ENCODE data around the gene CAP1. TPM values are rescaled to one million over a fixed set of nuclear protein-coding genes. Genes with fewer than 3 reads are reported as not detected.

The CAP1 gene
- total and polyA plus RNA-seq, 10 of the 15 experiments (the other 5 are each of a cell fraction or from before 2014, with no cell fraction given): 360 to 500 (median 431) TPM

DNA sequence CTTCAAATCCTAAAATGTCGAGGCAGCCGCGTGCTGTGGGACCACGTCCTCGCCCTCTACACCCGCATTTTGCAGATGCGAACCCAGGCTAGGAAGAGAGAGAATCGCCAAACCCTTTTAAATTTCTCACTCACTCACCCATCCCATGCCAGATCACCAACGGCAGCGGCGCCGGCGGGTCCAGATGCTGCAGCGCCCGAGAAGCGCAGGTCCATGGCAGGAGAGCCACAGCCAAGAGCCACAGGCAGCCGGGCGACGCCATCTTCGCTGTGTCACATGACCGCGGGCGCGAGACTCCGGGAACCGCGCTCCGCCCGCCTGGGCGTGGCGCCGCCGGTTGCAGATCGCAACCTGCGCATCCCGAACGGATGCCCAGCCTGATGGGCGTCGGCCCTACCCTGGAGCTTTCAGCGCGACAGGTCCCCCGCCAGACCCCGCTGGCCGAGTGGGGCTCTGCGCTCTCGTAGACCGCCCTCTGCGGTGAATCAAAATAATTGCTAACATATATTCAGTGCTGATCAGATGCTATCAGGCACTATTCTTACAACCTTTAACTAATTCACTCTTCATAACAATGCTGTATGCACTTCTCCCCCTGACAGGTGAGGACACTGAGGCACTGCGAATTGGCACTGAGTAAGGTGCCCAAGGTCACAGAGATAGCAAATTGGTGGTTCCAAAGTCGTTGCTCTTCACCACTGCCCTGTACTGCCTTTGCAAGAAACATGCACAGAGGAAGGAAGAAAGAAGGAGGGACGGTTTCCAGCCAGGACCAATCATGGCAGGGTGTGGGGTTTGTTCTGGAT lies 56.7 kb downstream of the CAP1 start, which contains the start of gene PPT1 (continued):
- TF ChIP-seq, protein P1, sequence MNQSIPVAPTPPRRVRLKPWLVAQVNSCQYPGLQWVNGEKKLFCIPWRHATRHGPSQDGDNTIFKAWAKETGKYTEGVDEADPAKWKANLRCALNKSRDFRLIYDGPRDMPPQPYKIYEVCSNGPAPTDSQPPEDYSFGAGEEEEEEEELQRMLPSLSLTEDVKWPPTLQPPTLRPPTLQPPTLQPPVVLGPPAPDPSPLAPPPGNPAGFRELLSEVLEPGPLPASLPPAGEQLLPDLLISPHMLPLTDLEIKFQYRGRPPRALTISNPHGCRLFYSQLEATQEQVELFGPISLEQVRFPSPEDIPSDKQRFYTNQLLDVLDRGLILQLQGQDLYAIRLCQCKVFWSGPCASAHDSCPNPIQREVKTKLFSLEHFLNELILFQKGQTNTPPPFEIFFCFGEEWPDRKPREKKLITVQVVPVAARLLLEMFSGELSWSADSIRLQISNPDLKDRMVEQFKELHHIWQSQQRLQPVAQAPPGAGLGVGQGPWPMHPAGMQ (IDR thresholded peaks at IDR 0.05; ENCODE audit: borderline replicate concordance): no peak
- peak; percentile 50; the same call in 1 of the 2 replicates for TF ChIP-seq BACH1 (IDR thresholded peaks at IDR 0.05; ENCODE audit: borderline replicate concordance)
- TF ChIP-seq, protein P2, sequence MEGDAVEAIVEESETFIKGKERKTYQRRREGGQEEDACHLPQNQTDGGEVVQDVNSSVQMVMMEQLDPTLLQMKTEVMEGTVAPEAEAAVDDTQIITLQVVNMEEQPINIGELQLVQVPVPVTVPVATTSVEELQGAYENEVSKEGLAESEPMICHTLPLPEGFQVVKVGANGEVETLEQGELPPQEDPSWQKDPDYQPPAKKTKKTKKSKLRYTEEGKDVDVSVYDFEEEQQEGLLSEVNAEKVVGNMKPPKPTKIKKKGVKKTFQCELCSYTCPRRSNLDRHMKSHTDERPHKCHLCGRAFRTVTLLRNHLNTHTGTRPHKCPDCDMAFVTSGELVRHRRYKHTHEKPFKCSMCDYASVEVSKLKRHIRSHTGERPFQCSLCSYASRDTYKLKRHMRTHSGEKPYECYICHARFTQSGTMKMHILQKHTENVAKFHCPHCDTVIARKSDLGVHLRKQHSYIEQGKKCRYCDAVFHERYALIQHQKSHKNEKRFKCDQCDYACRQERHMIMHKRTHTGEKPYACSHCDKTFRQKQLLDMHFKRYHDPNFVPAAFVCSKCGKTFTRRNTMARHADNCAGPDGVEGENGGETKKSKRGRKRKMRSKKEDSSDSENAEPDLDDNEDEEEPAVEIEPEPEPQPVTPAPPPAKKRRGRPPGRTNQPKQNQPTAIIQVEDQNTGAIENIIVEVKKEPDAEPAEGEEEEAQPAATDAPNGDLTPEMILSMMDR (IDR thresholded peaks at IDR 0.05 in 2 of 3, conservative IDR thresholded peaks at IDR 0.05 in 1 of 3; ENCODE audit: control insufficient read depth in 2 of 3, extremely low read depth in 1 of 3, insufficient read depth in 1 of 3, low read depth in 3 of 3, low read length in 3 of 3): peak in 2 of 3 experiments; percentile 7 to 18; a peak in 2 of 6 replicates
- no peak; the same call in none of the 2 replicates for TF ChIP-seq ZNF687 (IDR thresholded peaks at IDR 0.05)
- no peak for TF ChIP-seq ZNF274 (IDR thresholded peaks at IDR 0.05; ENCODE audit: insufficient read depth, insufficient read length)
